Stimulated activated naive CD8-positive, alpha-beta T cell treated with anti-CD3 and anti-CD28 coated beads, Interleukin-15, Interleukin-2, amounts not matched to agents 100 U/mL and 50 U/mL, for 24 hours (primary cell): ENCODE measurements around the gene EMC8.
A peak's percentile ranks its signal among the peaks of the same experiment; 100 is the strongest.

Experiments
- ATAC-seq: fragments of 150-1000 bp; cut with Tn5 transposase; one replicate; pipeline ENCODE4 v1.10.0; 2021
- DNase-seq: peaks from one replicate; pipeline ENCODE4 v3.0.0; 2021

EMC8 gene

GRCh38 chr16:85755929-85756768 lies 43.2 kb downstream of the EMC8 start:
- ATAC-seq = peak; percentile 60

GRCh38 chr16:85754413-85754812 lies 44.9 kb downstream of the EMC8 start:
- ATAC-seq (no peak), DNase-seq (no peak)

More at GRCh38 chr16:85755929-85756768, 43.2 kb downstream of the EMC8 start:
- no peak for DNase-seq

- no peak for ATAC-seq
Measured at GRCh38 chr16:85753976-85754375, 45.4 kb downstream of the EMC8 start.

GRCh38 chr16:85753559-85753958 lies 45.8 kb downstream of the EMC8 start:
- no peak for DNase-seq
- no peak for ATAC-seq

More at GRCh38 chr16:85753976-85754375, 45.4 kb downstream of the EMC8 start:
- DNase-seq = no peak

GRCh38 chr16:85752511-85753420 lies 46.6 kb downstream of the EMC8 start:
- no peak for DNase-seq
- no peak for ATAC-seq

- DNase-seq = no peak
- no peak for ATAC-seq
Measured at GRCh38 chr16:85751698-85752501, 47.4 kb downstream of the EMC8 start.

- ATAC-seq = peak; percentile 57
- DNase-seq = peak; percentile 45
Measured at GRCh38 chr16:85750827-85751697, 48.3 kb downstream of the EMC8 start, which contains the start of gene C16orf74. TSS of gene C16orf74 (minus strand) at chr16:85751096. CDS start at chr16:85735217, 15,879 bp downstream.

- ATAC-seq = no peak
Measured at GRCh38 chr16:85750146-85750826, 49.1 kb downstream of the EMC8 start.

GRCh38 chr16:85749771-85750145 lies 49.6 kb downstream of the EMC8 start:
- no peak for DNase-seq
- no peak for ATAC-seq

More at GRCh38 chr16:85750146-85750826, 49.1 kb downstream of the EMC8 start:
- DNase-seq = peak; percentile 42

GRCh38 chr16:85746460-85747215 lies 52.7 kb downstream of the EMC8 start:
- ATAC-seq (no peak), DNase-seq (peak; percentile 34)

- ATAC-seq (no peak), DNase-seq (no peak)
Measured at GRCh38 chr16:85738923-85739715, 60.2 kb downstream of the EMC8 start.

GRCh38 chr16:85736921-85737320 lies 62.4 kb downstream of the EMC8 start:
- ATAC-seq (no peak), DNase-seq (no peak)

GRCh38 chr16:85735946-85736345 lies 63.4 kb downstream of the EMC8 start:
- peak; percentile 10 for ATAC-seq
- DNase-seq = no peak

- peak; percentile 37 for DNase-seq
Measured at GRCh38 chr16:85735225-85735635, 64.1 kb downstream of the EMC8 start.

GRCh38 chr16:85734311-85735017 lies 64.9 kb downstream of the EMC8 start:
- no peak for DNase-seq
- no peak for ATAC-seq

More at GRCh38 chr16:85735225-85735635, 64.1 kb downstream of the EMC8 start:
- ATAC-seq = peak; percentile 68

- DNase-seq (no peak), ATAC-seq (no peak)
Measured at GRCh38 chr16:85733839-85734170, 65.5 kb downstream of the EMC8 start.

GRCh38 chr16:85733155-85733838 lies 66.0 kb downstream of the EMC8 start:
- DNase-seq (no peak), ATAC-seq (no peak)
